ENCODE results near the gene GATD1. TPM values are rescaled to one million over a fixed set of nuclear protein-coding genes. Genes with fewer than 3 reads are reported as not detected.

Gene GATD1
- total RNA-seq, 1 experiment from 2014 or later: 132 TPM

GRCh38 chr11:779955-780532 is 2.8 kb upstream of the GATD1 start:
- no peak for DNase-seq (ENCODE audit: low spot score)

GRCh38 chr11:778976-779954 is 2.0 kb upstream of the GATD1 start:
- DNase-seq (ENCODE audit: low spot score): no peak

- DNase-seq (ENCODE audit: low spot score): peak; percentile 39
Measured at GRCh38 chr11:776561-777287, 563 bp downstream of the GATD1 start.

- no peak for DNase-seq (ENCODE audit: low spot score)
Measured at GRCh38 chr11:776263-776560, 1.1 kb downstream of the GATD1 start.

GRCh38 chr11:774873-775592 is 2.3 kb downstream of the GATD1 start:
- peak; percentile 64 for DNase-seq (ENCODE audit: low spot score)

- no peak for DNase-seq (ENCODE audit: low spot score)
Measured at GRCh38 chr11:773830-774229, 3.5 kb downstream of the GATD1 start.

- DNase-seq (ENCODE audit: low spot score): no peak
Measured at GRCh38 chr11:773425-773824, 3.9 kb downstream of the GATD1 start.

GRCh38 chr11:772429-773390 is 4.6 kb downstream of the GATD1 start:
- DNase-seq (ENCODE audit: low spot score): no peak

- no peak for DNase-seq (ENCODE audit: low spot score)
Measured at GRCh38 chr11:771617-772204, 5.6 kb downstream of the GATD1 start.

- DNase-seq (ENCODE audit: low spot score): no peak
Measured at GRCh38 chr11:770642-771616, 6.4 kb downstream of the GATD1 start.

- no peak for DNase-seq (ENCODE audit: low spot score)
Measured at GRCh38 chr11:769887-770641, 7.2 kb downstream of the GATD1 start.

GRCh38 chr11:767238-767637 is 10.0 kb downstream of the GATD1 start:
- no peak for DNase-seq (ENCODE audit: low spot score)

GRCh38 chr11:766936-767210 is 10.4 kb downstream of the GATD1 start:
- no peak for DNase-seq (ENCODE audit: low spot score)

- no peak for DNase-seq (ENCODE audit: low spot score)
Measured at GRCh38 chr11:766106-766935, 11.0 kb downstream of the GATD1 start.

GRCh38 chr11:765802-766091 is 11.5 kb downstream of the GATD1 start:
- DNase-seq (ENCODE audit: low spot score): no peak

- peak; percentile 72 for DNase-seq (ENCODE audit: low spot score)
Measured at GRCh38 chr11:765025-765801, 12.1 kb downstream of the GATD1 start.
